Epithelial cell of proximal tubule (primary cell): ENCODE measurements around the gene MISP3. TPM values are rescaled to one million over a fixed set of nuclear protein-coding genes. Genes with fewer than 3 reads are reported as not detected.

Experiments used
- DNase-seq: peaks from one replicate; pipeline ENCODE4 v3.0.0-alpha.2; 2011; ENCODE audit warnings: low read depth
- H3K4me3 ChIP-seq: 2 replicates; pipeline ENCODE4 v1.5.1; 2011; ENCODE audit warnings: low read depth, mild to moderate bottlenecking, low read length
- CTCF ChIP-seq: conservative IDR thresholded peaks from 2 replicates; pipeline ENCODE4 v1.5.1; 2012; ENCODE audit warnings: low read depth, mild to moderate bottlenecking, low read length
- total RNA-seq: library from RNA; depleted of rRNA; stranded (reverse); fragments of >200 nt; gene quantifications from 2 replicates; pipeline ENCODE4 v1.2.3, GENCODE V29; 2015

Gene MISP3
- total RNA-seq, 1 donor from 2014 or later = 6.0 TPM

DNA sequence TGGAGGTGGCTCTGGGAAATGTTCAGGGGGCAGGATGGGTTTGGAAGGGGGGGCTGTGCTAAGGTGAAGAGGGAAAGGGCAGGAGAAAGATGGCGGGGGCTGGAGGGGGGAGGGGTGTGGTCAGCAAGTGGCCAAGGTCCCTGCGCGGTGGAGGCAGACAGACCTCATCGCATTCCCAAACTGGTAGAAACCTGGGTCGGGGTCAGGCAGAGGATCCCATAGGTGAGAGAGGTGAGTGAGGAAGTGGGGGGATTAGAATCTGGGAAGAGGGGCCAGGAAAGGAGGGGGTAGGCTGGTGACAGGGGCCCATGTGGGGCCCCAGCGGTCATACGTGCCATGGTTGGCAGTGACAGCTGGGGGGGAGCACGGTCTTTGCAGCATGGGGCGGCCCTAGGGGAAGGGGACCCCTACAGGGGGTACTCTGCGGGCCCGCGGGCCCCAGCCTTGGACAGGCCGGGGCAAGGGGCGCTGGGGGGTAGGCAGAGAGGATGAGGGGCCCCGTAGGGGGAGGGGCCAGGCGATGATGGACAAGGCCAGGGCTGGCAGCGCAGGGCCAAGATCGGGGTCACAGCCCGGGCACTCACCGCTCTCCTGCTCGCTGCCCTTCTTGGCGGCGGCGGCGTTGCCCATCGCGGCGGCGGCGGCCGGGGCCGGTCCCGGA lies 44.5 kb downstream of the MISP3 start:
- H3K4me3 ChIP-seq = peak overlapping the region; percentile 77
- DNase-seq = no peak
- TF ChIP-seq CTCF = no peak

GRCh38 chr19:14117668-14118164 lies 45.1 kb downstream of the MISP3 start, which contains the start of gene PRKACA:
Gene PRKACA (minus strand): TSS chr19:14117762. CDS start chr19:14117547, 215 bp downstream.
- TF ChIP-seq CTCF = no peak
- peak within 1 kb of the TSS; percentile 77 for H3K4me3 ChIP-seq
- DNase-seq = peak; percentile 63

DNA sequence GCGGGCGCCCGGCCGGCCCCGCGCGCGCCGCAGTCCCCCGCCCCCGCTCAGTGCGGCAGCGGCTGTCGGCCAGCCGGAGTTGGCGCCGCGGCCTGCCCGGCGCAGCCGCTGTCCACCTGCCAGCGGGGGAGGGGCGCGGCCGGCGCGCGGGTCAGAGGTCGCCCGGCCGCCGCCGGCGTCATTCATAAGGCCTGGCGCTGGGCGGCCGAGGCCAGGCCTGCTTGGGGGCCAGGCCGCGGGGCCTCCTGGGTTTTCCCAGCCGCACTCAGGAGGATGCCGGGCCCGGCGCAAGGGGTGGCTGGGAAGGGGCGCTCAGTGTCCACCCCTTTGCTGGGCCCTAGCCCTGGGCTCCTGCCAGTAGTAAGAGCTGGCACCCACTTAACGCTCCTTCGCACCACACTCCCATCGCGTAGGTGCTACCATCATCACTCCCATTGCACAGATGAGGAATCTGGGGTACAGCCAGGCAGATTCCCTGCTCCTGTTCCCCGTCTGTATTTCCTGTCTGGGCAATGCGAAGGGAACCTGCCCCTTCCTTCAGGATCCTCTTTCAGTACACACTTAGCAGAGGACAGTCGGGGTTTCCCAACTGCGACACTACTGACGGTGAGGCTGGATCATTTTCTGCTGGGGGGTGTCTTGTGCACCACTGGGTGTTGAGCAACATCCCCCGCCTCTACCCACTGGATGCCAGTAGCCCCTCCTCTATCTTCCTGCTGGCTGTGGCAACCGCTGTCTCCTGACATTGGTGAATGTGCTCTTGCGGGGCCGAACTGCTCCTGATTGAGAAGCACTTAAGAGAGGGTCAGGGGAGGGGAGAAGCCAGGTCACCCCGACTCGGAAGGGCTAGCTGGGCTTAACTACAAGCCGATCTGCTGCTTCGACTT lies 45.8 kb downstream of the MISP3 start:
- DNase-seq = no peak
- H3K4me3 ChIP-seq = peak overlapping the region; percentile 61
- TF ChIP-seq CTCF = no peak

DNA sequence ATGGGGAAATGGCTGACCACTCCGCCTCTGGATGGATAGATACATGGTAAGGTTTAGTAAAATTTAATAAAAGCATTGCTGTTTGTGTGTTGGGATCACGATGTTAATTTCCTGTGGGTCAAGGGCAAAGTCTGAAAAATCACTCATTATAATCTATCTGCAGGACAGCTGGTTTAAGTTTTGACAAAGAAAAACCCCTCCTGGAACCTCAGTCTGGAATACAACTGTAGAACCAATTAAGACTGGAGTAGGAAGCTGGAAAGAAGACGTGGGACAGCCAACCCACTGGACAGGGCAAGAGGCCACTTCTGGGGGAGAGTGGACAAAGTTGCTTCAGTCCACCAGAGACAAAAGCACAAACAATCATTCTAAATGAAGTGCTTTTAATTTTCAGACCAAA lies 46.6 kb downstream of the MISP3 start:
- no peak for DNase-seq
- H3K4me3 ChIP-seq = peak overlapping the region; percentile 61
- no peak for TF ChIP-seq CTCF

DNA sequence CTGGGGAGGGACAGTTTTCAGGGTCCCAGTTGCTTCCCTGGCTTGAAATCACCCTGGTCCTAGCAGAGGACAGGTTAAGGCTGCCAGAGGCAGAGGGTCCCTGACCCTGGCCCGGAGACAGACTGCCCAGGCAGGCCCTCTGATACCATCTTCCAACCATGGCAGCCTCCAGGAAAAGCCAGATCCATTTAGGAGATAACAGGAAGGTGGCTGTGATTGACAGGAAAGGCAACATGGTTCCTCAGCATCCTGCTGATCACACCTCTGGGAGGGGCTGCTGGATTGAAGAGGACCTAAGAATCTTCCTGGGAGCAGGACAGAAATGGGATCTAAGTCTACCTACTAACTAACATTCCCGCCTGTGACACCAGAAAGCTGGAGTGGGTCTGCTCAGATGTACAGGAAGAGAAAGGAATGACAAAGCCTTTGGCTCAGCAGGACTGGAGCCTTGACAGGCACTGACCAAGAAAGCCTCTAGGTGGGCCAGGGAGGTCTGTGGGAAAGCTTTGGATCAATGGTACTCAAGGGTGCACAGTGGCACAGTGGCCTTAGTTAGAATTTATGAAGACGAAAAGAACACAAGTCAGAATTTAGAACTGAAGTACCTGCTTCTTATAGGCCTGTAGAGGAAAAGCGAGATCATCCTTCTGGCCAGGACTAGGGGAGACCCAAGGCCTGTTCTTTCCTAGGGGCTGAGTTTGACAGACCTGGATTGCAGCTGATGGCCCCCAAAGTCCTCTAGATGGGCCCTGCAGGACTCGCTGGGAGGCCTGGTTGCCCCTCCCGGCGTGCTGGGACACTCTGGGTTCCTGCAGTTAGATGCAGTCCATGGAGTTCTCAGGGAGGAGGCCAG lies 47.3 kb downstream of the MISP3 start:
- H3K4me3 ChIP-seq = no peak overlapping the region
- DNase-seq = no peak
- no peak for TF ChIP-seq CTCF

- no peak for TF ChIP-seq CTCF
- DNase-seq = no peak
- H3K4me3 ChIP-seq = no peak overlapping the region
Observed at GRCh38 chr19:14120497-14120780, 47.9 kb downstream of the MISP3 start.
